Esophagus mucosa (tissue), 1 donor: Measurements from ENCODE around the gene CCDC51. TPM values are rescaled to one million over a fixed set of nuclear protein-coding genes. Genes with fewer than 3 reads are reported as not detected.

ENCODE experiments used
- ATAC-seq: fragments of 200-7000 bp; cut with Tn5 transposase; one replicate; pipeline ENCODE4 v1.9.1; 2020
- total RNA-seq: library from RNA; stranded (reverse); gene quantifications from one replicate; pipeline ENCODE4 v1.2.4, GENCODE V29; 2023
- donor health status: DM: yes; HTN: yes; CAD: no.

Gene CCDC51
- total RNA-seq, 1 donor from 2014 or later: 15.3 TPM

DNA sequence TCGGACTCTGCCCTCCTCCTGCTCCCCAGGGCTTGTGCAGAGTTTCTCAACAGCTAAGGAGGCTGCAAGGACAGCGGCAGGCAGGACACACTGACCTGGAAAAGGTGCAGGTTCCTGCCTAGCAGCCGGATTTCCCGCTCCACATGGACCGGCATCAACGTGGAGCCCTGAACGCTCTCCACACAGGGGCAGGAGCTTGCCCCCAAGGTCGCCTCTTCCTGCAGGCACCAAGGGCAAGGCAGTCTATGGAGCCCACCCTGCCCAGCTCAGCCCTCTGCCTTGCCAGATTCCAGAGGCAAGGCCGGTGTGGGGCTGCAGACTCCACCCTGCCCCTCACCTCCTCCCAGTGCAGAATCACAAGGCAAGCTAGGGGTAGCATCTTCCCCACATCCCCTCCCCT, 20.8 kb downstream of the CCDC51 start:
- no peak for ATAC-seq

DNA sequence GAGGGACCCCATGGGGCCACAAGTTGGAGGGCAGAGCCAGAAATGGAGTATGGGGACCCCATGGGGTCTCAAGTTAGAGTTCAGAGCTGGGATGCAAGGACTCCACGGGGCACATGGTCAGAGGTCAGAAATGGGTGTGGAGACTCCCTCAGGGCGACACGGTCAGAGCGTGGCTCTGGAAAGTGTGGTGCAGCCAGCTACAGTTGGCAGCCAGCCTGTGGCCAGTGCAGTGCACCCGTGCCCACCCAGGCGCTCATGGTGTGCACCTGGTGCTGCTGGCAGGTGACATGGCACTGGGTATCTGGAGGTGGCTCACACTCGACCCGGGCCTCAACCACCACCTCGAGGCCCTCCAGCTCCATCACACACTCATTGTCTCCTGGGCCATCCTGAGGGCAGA, 21.3 kb downstream of the CCDC51 start:
- ATAC-seq: no peak

GRCh38 chr3:48418140-48418539, 21.8 kb downstream of the CCDC51 start:
- no peak for ATAC-seq

- no peak for ATAC-seq
Observed at GRCh38 chr3:48417529-48418108, 22.3 kb downstream of the CCDC51 start.

GRCh38 chr3:48416546-48416945, 23.4 kb downstream of the CCDC51 start:
- no peak for ATAC-seq

DNA sequence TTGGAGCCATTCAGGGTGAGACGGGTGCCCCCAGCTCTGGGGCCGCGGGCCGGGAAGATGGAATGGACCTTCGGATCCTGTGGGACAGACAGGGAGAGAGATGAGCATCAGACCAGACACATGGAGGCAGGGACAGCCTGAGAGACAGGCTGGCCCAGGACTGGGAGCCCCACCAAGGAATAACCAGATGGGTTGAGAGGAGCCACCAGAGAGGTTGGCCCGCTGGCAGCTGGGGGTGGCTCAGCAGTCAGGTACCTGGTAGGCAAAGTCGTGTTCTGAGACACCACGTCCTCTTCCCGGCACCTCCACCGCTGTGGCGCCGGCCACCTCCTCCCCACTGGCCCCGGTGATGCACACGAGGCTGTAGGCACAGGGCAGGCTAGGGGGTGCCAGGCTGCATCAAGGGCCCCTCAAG, 23.8 kb downstream of the CCDC51 start:
- ATAC-seq: no peak

DNA sequence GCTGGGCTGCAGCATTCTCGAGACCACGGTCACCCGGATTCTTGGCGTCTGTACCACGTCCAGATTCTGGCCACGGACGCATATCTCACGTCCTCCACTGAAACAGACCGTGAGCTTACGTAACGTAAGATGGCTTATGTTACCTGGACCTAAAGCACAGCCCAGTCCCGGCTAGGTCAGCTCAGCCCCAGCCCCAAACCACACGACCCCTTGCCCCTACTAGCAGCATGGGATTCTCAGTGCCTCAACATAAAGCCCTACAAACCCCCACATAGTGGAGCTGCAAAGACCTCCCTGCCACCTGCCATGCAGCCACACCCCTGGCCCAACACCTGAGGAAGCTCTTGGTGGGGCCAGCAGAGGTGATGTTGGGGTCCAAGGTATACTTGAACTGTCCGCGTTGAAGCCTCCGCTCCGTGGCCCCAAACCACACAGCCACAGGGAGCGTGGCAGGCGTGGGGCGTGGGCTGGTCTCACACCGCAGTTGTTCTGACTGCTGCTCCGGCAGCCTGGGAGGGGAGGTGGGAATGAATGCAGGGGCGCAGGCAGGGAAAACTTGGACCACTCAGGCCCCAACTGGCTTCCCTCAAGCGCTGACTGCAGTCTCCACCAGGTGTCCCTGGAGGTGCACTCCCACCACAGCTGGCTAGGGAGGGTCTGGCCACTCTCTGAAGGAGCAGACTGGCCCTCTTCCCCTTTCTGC, 24.5 kb downstream of the CCDC51 start:
- ATAC-seq: no peak

DNA sequence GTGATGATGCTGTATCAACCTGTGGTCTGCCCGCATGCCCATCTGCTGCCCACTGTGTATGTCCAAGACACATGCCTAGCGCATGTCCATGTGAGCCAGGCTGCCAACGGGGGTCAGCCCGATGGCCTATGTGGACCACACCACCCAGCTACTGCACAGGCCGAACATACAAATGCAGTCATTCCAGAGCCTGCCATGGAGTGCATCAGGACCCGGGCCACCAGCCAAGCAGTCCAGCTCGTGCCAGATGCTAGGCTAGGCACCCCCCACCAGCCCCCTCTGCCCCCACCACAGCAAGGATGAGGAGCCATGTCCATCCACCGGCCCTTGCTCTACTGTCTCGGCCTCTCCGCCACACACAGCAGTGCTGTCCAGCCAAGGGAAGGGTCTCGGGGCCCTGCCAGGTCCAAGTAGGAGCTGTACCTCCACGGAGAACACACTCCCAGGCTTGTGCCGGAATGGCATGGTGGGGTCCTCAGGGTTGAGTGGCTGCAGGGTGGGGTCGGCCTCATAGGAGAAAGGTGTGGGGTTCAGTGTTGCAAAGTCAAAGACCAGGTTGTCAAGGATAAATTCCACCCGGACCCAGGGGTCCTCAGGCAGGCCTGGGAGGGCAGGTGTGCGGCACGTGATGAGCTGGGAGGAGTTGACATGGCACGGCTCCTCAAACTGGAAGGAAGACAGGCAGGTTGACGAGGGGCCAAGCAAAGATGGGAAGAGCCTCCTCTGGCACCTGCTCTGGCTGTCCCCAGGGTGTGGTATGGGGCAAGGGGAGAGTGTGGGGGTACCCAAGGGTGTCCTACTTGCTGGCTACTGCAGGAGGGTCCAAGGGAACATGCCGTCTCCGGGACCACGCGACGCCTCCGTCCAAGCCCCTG, 25.3 kb downstream of the CCDC51 start:
- no peak for ATAC-seq

GRCh38 chr3:48413611-48414010, 26.3 kb downstream of the CCDC51 start:
- ATAC-seq: no peak

- ATAC-seq: peak; percentile 81
Observed at GRCh38 chr3:48413086-48413485, 26.8 kb downstream of the CCDC51 start.

GRCh38 chr3:48412375-48413001, 27.4 kb downstream of the CCDC51 start:
- ATAC-seq: no peak

DNA sequence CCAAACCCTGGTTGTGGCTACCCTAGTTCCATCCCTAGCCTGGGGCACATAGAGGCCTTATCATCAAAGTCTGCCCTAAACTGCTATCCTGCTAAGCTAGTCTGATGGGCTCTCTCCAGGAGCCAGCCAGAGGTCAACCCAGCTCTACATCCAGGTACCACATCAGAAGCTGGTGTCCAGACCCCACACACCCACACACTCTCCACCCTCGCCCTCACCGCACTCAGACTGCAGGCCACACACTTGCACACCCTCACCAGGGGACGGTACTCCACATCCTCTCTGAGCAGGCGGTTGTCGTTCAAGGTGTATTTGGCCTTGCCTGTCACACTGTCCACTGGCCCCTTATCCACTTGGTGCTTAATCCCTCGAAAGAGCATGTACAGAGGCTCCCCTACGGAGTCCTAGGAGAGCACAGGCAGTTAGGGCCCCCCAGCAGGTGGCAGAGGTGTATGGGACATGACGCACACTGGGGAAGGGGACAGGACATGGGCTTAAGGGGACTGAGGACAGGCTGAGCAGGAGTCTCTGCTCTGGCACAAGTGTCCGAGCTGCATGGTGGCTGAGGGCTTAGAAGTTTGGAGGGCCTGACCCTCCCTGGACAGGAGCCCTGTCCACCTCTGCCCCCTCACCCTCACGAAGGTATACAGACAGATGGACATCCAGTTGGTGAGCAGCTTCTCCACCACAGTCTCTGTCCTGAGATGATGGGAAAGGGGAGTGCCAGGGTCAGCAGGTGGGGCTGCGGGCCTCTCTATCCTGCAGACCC, 28.1 kb downstream of the CCDC51 start:
- ATAC-seq: no peak

DNA sequence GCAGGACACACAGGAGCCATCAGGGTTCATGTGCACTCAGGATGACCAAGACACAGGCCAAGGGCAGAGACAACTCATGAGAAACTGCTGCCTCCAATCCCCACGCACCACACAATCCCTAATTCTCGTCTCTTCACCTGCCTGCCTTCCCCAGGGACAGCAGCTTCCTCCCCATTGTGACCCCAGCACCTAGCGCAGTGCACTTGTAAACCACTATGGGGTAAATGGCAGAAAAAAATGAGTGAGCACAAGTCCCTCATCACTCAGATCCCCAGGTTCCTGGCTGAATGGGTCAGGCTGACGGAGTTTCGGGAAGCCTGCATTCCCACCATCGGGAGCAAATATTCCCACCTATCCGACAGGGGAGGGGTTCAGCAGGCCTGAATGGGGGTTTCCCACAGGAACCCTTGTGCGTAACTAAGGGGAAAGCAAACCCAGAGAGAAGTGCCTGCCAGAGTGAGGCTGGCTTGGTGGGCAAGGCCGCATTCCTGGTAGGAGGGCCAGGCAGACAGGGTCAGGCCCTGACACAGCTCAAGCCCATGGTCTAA, 28.8 kb downstream of the CCDC51 start:
- ATAC-seq: no peak

GRCh38 chr3:48410205-48411040, 29.5 kb downstream of the CCDC51 start:
- ATAC-seq: no peak

DNA sequence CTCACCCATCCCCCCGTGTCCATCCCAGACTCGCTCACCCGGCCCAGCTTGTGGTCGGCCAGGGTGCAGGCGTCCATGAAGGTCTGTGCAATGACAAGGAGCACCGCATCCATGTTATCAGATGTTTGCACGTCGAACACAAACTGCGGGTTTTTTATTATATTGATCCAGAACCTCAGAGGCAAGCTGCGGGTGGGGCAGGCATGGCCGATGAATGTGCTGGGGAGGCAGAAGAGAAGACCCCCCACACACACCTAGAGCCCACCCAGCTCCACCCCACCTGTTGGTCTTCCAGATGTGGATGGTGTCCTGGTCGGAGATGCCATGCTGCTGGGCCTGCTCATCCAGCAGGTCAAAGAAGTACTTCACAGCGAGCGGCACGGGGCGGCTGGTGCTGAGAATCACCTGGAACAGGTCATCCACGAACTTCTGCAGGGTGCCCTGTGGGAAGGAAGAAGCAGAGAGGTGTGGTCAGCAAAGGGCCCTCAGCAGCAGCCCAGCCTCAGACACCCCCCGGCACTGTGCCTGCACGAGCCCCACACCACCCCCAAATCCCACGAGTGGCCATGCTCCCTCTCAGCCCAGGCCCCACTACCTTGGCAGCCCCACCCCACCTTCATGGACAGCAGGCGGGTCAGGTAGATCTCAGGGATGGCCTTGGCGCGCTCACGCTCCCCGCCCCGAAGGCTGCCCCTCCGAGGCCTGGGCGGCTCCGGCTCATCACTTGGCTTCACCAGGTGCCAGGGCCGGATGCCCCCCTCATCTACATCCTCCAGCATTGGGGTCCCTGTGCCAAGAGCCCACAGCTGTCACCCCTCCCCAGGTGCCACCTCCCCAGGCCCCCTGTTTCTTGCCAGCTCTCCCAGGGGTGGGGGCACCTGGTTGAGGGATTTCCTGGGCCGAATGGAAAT, 30.4 kb downstream of the CCDC51 start:
- ATAC-seq: no peak

DNA sequence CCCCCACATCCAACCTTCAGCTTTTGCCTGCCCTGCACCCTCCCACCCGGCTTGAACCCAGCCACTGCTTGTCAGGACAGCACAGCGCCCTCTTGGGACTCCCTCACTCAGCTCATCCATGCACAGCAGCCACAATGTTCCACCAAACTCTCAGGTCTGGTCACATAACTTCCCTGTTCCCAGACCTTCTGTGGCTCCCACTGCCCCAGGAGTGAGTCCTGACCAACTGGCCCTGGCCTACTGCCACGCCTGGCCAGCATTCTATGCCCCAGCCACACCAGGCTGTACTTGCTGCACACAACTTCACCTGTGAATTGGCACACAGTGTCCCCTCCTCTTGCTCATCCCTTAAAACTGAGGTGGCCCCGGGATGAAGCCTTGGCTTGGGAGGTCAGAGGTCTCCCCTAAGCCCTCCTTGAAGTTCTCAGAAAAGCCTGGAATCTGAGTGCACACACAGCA, 31.1 kb downstream of the CCDC51 start:
- no peak for ATAC-seq

- ATAC-seq: no peak
Observed at GRCh38 chr3:48407542-48408099, 32.3 kb downstream of the CCDC51 start.

- no peak for ATAC-seq
Observed at GRCh38 chr3:48406443-48407431, 33.2 kb downstream of the CCDC51 start.
